ENCODE measurements around the gene GDI2.

Gene GDI2

DNA sequence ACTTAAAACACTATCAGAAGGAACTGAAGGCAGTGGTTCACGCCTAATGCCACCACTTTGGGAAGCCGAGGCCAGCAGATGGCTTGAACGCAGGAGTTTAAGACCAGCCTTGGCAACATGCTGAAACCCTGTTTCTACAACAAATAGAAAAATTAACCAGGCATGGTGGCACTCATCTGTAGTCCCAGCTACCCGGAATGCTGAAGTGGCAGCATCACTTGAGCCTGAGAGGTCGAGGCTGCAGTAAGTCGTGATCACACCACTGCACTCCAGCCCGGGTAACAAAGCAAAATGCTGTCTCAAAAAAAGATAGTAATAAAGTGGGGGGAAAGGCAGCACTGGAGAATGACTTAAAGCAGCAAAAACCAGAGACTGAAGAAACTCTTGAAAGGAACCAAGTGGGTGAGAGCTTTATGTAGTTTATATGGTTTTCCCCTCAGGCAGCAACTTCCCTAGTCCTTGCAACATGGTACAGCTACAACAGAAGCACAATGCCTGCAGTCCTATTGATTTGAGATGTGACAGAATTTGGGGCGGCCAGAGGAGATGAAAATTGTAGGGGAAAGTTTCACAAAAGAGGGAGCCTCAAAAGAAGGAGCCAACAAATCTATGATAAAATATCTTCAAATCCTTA lies 38.1 kb downstream of the GDI2 start:
- DNase-seq (ENCODE audit: low read depth): no peak
- H3K4me3 ChIP-seq (ENCODE audit: low read depth, low read length): no peak overlapping the region
- TF ChIP-seq, protein P1, sequence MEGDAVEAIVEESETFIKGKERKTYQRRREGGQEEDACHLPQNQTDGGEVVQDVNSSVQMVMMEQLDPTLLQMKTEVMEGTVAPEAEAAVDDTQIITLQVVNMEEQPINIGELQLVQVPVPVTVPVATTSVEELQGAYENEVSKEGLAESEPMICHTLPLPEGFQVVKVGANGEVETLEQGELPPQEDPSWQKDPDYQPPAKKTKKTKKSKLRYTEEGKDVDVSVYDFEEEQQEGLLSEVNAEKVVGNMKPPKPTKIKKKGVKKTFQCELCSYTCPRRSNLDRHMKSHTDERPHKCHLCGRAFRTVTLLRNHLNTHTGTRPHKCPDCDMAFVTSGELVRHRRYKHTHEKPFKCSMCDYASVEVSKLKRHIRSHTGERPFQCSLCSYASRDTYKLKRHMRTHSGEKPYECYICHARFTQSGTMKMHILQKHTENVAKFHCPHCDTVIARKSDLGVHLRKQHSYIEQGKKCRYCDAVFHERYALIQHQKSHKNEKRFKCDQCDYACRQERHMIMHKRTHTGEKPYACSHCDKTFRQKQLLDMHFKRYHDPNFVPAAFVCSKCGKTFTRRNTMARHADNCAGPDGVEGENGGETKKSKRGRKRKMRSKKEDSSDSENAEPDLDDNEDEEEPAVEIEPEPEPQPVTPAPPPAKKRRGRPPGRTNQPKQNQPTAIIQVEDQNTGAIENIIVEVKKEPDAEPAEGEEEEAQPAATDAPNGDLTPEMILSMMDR (IDR thresholded peaks at IDR 0.05; ENCODE audit: low read depth, low read length, missing control alignments): no peak

DNA sequence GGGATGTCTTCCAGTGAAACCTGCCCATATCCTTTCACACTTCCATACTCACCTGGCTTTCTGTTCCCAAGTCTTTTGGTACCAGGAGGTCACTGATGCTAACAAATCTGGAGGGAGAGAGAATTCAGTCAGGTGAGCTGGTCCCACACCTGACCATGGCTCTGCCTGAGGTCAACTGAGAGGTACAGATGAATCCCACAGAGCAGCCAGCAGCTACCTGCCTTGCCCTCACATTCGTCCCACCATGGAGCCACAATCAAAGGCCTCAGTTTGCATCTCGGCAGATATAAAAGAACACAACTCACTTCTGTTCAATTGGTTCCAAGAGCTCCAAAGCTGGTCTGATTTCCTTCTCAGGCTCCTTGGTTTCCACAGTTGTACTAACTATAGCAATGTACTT lies 47.0 kb downstream of the GDI2 start:
- no peak for DNase-seq (ENCODE audit: low read depth)
- H3K4me3 ChIP-seq (ENCODE audit: low read depth, low read length): no peak overlapping the region
- TF ChIP-seq, protein P1 (IDR thresholded peaks at IDR 0.05; ENCODE audit: low read depth, low read length, missing control alignments): no peak

DNA sequence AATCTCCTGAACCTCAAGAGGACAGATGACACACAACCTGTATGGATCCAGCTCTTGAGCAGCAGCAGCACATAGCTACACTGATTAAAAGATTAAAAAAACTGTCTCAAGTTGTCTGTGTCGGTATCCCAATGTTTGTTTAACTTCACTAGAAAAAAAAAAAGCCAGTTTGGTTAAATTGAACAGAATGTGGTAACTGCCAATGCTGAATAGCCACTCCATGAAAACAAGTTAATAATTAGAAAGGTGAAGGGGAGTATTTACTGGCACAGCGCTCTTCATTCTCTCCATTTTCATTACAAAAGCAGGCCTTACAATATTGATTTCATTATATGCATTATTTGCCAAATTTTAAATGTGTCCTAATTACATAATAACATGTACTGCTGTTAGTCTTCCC lies 47.6 kb downstream of the GDI2 start:
- no peak overlapping the region for H3K4me3 ChIP-seq (ENCODE audit: low read depth, low read length)
- no peak for DNase-seq (ENCODE audit: low read depth)
- TF ChIP-seq, protein P1 (IDR thresholded peaks at IDR 0.05; ENCODE audit: low read depth, low read length, missing control alignments): no peak

DNA sequence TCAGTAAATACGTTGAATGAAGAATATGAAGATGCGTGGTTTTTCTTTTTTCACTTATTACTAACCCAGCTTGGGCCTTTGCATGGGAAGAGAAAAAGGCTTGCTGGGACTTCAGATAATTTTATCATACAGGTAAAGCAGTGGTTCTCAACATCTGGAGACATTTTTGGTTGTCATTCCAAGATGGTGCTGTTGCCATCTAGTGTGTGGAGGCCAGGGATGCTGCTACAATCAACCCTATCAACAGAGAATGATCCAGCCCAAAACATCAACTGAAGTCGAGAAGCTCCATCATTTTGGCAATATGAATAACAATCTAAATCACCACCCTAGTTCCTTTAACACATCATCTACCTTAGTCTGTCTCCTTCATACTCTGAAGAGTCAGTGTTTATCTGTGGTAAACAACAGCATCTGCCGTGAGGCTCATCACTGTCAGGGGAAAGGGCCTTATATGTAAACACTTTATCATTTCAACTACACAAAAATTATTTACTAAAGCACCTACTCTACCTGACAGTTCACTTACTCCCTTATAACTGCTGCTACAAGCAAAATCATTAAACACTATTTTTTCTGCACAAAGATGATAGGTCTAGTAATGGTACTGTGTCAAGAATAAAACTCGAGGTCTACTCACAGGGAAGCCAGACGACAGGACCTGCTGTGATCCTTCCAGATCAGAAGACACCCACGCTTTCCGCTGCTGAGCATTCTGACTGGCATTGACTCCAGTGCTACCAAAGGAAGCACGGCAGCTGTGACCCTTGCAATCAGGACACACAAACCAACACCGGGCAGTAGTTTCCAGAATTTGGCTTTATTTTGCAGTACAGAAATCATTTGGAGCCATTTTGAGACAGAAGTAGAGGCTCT lies 48.6 kb downstream of the GDI2 start:
- no peak for DNase-seq (ENCODE audit: low read depth)
- no peak overlapping the region for H3K4me3 ChIP-seq (ENCODE audit: low read depth, low read length)
- TF ChIP-seq, protein P1 (IDR thresholded peaks at IDR 0.05; ENCODE audit: low read depth, low read length, missing control alignments): no peak

DNA sequence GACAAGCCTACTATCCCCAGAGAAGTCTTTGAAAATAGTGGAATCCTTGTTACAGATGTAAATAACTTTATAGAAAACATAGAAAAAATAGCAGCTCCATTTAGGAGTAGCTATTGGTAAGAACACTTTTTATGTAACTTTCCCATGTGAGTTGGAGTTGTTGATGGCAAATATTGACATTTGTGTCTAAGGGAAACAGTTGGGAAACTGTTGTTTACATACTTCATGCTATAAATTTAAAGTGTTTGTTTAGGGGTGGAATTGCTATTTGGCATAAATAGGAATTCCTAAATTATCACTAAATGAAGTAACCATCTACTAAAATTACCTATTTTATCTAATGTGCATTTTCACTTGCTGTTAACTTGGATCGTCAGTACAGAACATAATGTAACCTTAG lies 50.7 kb downstream of the GDI2 start:
- DNase-seq (ENCODE audit: low read depth): no peak
- TF ChIP-seq, protein P1 (IDR thresholded peaks at IDR 0.05; ENCODE audit: low read depth, low read length, missing control alignments): no peak

DNA sequence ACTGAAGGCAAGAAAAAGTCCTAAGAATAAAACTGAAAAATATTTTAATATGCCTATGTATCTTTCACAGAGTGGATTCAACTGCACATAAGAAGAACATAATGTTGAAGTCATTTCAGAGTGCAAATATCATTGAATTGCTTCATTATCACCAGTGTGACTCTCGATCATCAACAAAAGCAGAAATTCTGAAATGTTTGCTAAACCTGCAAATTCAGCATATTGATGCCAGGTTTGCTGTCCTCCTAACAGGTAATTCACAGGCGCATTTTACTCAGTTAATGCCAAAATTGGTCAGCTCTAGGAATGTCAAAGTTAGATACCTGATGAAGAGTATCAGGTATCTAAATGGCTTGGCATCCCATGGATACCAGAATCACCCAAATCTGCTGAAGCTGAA lies 52.0 kb downstream of the GDI2 start:
- H3K4me3 ChIP-seq (ENCODE audit: low read depth, low read length): no peak overlapping the region
- TF ChIP-seq, protein P1 (IDR thresholded peaks at IDR 0.05; ENCODE audit: low read depth, low read length, missing control alignments): no peak
- DNase-seq (ENCODE audit: low read depth): no peak

More for the DNA sequence above, 50.7 kb downstream of the GDI2 start:
- H3K4me3 ChIP-seq (ENCODE audit: low read depth, low read length): no peak overlapping the region
